PFSK-1 (cell line): Measurements from ENCODE around the gene MAPK1IP1L.

Source experiments
- FOXP2 ChIP-seq: optimal IDR thresholded peaks from 2 replicates; pipeline ENCODE3; 2011; ENCODE audit warnings: borderline replicate concordance, control low read depth, inconsistent platforms; ENCODE audit not compliant: insufficient read depth; ENCODE audit errors: extremely low read length, extremely low read depth
- POLR2AphosphoS5 ChIP-seq: IDR thresholded peaks from 2 replicates; pipeline ENCODE4 v1.6.1; 2012; ENCODE audit warnings: low read depth, mild to moderate bottlenecking, control low read depth, low read length, moderate library complexity
- SIN3A ChIP-seq: IDR thresholded peaks from 2 replicates; pipeline ENCODE4 v1.6.1; 2012; ENCODE audit warnings: mild to moderate bottlenecking, low read length, moderate library complexity, borderline replicate concordance; ENCODE audit not compliant: insufficient read depth
- TAF1 ChIP-seq: IDR thresholded peaks from 2 replicates; pipeline ENCODE4 v1.6.1; 2012; ENCODE audit warnings: low read length, control low read depth, borderline replicate concordance; ENCODE audit not compliant: insufficient read depth
- TF ChIP-seq, protein P1 (sequence below), 2 experiments: IDR thresholded peaks; 2 replicates each; pipeline versions ENCODE4 v1.6.1 to v1.8.0; 2011 to 2012; ENCODE audit warnings: low read depth in 2 of 2, low read length in 2 of 2, control low read depth in 1 of 2, inconsistent platforms in 1 of 2, mild to moderate bottlenecking in 1 of 2, moderate library complexity in 1 of 2; ENCODE audit not compliant: insufficient read depth in 1 of 2

DNA sequence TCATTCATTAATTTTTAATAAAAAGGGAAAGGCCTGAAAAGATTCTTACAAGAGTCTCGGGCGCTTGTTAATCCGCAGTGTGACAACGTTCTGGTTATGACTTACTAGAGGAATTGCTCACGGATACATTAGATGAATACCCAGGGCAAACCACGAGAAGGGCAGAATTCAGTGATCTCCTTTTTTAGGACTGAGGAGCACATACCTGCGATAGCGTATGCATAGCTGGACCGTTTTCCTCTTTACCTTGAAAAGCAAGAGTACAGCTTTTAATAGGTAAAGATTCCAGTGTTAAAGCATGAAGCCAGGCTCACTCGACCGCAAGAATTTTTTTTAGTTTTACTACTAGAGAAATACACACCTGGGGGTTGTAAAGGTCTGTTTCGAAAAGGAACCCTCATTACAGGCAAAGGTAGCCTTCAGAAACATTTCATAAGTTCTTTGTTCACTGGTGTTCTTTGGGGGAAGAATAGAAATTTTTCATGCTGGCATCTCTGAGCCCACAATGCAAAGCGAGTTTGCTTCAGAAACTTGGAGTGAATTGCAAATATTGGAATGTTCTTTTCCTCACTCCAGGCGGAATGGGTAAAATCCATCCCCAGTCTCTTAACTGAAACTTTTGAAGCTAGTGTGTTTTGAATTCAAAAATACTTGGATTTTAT, 953 bp downstream of the MAPK1IP1L start:
- TF ChIP-seq POLR2AphosphoS5 (no peak), TAF1 (no peak), SIN3A (no peak), FOXP2 (no peak)
- TF ChIP-seq, protein P1, sequence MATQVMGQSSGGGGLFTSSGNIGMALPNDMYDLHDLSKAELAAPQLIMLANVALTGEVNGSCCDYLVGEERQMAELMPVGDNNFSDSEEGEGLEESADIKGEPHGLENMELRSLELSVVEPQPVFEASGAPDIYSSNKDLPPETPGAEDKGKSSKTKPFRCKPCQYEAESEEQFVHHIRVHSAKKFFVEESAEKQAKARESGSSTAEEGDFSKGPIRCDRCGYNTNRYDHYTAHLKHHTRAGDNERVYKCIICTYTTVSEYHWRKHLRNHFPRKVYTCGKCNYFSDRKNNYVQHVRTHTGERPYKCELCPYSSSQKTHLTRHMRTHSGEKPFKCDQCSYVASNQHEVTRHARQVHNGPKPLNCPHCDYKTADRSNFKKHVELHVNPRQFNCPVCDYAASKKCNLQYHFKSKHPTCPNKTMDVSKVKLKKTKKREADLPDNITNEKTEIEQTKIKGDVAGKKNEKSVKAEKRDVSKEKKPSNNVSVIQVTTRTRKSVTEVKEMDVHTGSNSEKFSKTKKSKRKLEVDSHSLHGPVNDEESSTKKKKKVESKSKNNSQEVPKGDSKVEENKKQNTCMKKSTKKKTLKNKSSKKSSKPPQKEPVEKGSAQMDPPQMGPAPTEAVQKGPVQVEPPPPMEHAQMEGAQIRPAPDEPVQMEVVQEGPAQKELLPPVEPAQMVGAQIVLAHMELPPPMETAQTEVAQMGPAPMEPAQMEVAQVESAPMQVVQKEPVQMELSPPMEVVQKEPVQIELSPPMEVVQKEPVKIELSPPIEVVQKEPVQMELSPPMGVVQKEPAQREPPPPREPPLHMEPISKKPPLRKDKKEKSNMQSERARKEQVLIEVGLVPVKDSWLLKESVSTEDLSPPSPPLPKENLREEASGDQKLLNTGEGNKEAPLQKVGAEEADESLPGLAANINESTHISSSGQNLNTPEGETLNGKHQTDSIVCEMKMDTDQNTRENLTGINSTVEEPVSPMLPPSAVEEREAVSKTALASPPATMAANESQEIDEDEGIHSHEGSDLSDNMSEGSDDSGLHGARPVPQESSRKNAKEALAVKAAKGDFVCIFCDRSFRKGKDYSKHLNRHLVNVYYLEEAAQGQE (IDR thresholded peaks at IDR 0.05; ENCODE audit: insufficient read depth in 1 of 2, low read depth in 2 of 2, low read length in 2 of 2), result no peak
